Coronary artery (tissue), 2 donors: Measurements from ENCODE around the gene SPIRE2.
A peak's percentile ranks its signal among the peaks of the same experiment; 100 is the strongest.
"Not testable (repeated sequence)": the region's sequence is repeated elsewhere in the genome, so short reads cannot be mapped to it uniquely, and the experiment has no call there.

Experiments used
- DNase-seq: peaks from one replicate; pipeline ENCODE4 v3.0.0-alpha.2; 2017; ENCODE audit warnings: low spot score
- H3K27ac ChIP-seq, 2 donors: fragments of 200-600 bp; sonication (generic); one replicate each; pipeline ENCODE4 v1.5.1; 2016 to 2019
- H3K4me3 ChIP-seq: fragments of 200-600 bp; sonication (generic); 2 replicates; pipeline ENCODE4 v1.5.1; 2016; ENCODE audit warnings: mild to moderate bottlenecking, moderate library complexity
- TF ChIP-seq, protein P1 (sequence below): fragments of 200-600 bp; sonication (generic); IDR thresholded peaks from one replicate; pipeline ENCODE4 v1.5.1; 2019; ENCODE audit warnings: antibody characterized with exemption

The SPIRE2 gene, protein sequence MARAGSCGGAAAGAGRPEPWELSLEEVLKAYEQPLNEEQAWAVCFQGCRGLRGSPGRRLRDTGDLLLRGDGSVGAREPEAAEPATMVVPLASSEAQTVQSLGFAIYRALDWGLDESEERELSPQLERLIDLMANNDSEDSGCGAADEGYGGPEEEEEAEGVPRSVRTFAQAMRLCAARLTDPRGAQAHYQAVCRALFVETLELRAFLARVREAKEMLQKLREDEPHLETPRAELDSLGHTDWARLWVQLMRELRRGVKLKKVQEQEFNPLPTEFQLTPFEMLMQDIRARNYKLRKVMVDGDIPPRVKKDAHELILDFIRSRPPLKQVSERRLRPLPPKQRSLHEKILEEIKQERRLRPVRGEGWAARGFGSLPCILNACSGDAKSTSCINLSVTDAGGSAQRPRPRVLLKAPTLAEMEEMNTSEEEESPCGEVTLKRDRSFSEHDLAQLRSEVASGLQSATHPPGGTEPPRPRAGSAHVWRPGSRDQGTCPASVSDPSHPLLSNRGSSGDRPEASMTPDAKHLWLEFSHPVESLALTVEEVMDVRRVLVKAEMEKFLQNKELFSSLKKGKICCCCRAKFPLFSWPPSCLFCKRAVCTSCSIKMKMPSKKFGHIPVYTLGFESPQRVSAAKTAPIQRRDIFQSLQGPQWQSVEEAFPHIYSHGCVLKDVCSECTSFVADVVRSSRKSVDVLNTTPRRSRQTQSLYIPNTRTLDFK

DNA sequence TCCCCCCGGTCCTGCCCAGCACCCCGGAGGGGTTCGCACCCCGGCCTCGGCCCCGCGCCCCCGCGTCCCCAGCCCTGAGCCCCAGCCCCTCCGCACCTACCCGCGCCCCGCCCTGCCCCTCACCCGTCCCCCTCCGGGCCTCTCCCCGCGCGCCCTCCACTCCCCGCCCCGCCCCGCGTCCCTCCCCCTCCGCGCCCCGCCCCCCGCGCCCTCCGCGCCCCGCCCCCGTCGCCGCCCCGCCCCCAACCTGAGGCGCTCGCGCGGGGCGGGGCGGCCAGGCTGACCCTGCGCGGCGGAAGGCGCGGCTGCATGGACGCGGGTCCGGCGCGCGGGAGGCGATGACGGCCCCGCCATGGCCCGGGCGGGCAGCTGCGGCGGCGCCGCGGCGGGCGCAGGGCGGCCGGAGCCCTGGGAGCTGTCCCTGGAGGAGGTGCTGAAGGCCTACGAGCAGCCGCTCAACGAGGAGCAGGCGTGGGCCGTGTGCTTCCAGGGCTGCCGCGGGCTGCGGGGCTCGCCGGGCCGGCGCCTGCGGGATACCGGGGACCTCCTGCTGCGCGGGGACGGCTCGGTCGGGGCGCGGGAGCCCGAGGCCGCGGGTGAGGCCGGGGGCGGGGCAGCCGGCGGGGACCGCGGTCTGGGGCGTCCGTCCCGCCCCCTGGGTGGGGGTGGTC lies at the start of gene SPIRE2:
TSS of gene SPIRE2 (plus strand) at position 277 of the 671 bp plus-strand sequence. CDS start at position 353, 76 bp downstream.
- H3K27ac ChIP-seq, result peak within 1 kb of the TSS in 1 of 2 donors; percentile 57
- H3K4me3 ChIP-seq, result peak within 1 kb of the TSS; percentile 74
- TF ChIP-seq, protein P1, sequence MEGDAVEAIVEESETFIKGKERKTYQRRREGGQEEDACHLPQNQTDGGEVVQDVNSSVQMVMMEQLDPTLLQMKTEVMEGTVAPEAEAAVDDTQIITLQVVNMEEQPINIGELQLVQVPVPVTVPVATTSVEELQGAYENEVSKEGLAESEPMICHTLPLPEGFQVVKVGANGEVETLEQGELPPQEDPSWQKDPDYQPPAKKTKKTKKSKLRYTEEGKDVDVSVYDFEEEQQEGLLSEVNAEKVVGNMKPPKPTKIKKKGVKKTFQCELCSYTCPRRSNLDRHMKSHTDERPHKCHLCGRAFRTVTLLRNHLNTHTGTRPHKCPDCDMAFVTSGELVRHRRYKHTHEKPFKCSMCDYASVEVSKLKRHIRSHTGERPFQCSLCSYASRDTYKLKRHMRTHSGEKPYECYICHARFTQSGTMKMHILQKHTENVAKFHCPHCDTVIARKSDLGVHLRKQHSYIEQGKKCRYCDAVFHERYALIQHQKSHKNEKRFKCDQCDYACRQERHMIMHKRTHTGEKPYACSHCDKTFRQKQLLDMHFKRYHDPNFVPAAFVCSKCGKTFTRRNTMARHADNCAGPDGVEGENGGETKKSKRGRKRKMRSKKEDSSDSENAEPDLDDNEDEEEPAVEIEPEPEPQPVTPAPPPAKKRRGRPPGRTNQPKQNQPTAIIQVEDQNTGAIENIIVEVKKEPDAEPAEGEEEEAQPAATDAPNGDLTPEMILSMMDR, result no peak
- no peak for DNase-seq

DNA sequence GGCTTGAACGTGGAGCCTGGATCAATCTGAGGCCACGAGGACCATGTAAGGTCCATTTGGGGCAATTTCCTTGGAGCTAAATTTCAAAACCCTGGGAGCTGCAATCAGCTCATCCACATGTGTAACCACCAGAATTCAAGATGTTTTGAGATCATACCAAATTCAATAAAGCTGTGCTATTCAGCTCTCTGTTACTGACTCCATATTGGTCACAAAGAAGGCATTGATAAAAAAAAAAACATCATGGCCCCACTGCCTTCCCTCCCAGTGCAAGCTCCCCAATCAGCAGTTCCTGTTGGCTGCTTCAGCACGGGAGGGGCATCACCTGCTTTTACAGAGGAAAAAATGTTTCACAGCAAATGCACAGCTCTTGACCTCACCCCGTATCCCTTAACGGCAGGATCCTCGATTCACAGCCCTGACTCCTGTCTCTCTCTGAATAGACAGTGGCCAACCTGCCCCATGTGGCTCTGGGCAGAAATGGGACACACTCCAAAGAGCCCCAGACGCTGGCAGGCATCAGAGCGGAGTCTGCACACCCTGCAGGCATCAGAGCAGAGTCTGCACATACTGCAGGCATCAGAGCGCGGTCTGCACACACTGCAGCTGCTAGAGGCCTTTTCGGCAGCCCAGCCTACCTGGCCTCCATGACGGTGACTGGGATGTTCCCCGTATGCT lies 48.9 kb upstream of the SPIRE2 start:
- TF ChIP-seq, protein P1, result no peak
- DNase-seq, result no peak
- Histone ChIP-seq H3K27ac (no peak overlapping the region), H3K4me3 (no peak overlapping the region)

DNA sequence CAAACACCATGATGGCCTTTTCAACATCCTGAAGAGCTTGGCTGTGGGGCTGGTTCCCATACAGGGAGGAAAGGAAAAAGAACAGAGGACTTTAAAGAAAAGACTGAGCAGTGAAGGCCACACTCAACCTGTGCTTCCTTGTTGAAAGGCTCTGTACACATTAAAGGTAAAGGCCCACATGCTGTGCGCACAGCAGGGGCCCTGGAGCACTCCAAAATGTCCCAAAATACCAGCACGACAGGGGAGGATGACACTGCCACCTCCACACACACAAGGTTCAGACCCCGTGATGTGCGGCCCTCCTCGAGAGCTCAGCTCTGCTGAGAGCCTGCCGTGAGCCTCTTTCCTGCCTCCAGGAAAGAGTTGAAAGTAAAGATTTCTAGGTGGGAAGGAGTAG lies 48.4 kb upstream of the SPIRE2 start:
- H3K27ac ChIP-seq, result no peak overlapping the region

DNA sequence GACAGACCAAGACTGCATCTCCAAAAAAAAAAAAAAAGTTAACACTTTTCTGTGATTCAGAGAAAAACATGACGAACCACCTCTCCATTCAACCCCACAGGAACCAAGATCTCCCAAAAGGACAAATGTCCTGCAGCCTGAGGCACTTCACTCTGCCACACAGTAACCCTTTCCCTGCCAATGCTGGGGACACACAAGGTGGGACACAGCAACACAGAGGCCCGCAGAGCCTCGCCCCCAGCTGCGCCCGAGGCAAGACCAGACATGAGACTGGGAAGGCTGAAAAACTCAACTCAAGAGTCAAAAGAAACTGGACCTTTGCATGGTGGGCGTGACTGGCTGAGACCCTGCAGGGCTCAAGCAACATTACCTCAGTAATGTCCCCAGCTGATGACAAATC lies 45.8 kb upstream of the SPIRE2 start:
- H3K27ac ChIP-seq, result no peak overlapping the region
- H3K4me3 ChIP-seq, result no peak overlapping the region
- no peak for DNase-seq
- TF ChIP-seq, protein P1, result no peak

More for the DNA sequence above, 48.4 kb upstream of the SPIRE2 start:
- H3K4me3 ChIP-seq, result no peak overlapping the region
- TF ChIP-seq, protein P1, result no peak
- DNase-seq, result no peak

DNA sequence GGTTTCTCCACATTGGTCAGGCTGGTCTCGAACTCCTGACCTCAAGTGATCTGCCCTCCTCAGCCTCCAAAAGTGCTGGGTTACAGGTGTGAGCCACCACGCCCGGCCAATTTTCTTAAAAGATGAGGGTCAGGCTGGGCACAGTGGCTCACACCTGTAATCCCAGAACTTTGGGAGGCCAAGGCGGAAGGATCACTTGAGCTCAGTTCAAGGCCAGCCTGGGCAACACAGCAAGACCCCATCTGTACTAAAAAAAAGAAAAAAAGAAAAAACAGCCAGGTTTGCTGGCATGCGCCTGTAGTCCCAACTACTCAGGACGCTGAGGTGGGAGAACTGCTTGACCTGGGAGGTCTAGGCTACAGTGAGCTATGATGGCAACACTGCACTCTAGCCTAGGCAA lies 44.3 kb upstream of the SPIRE2 start:
- H3K4me3 ChIP-seq, H3K27ac ChIP-seq, DNase-seq: not testable (repeated sequence)

DNA sequence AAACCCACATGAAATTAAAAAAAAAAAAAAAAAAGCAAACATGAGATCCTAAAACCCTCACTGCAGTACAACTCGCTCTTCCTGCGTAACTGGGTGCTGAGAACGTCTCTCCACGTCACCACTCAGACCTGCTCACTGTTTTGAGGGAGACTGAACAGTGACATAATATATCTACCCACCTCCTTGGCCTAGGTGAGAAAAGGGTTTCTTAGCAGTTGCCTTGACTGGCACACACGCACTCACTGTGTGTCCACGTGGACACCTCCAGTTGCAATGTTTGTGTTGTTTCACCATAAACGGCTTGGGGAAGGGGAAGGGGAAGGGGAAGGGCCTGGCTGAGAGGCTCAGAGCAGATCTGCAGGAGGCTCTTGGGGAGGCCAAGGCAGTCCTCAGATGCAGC lies 43.9 kb upstream of the SPIRE2 start:
- Histone ChIP-seq H3K4me3 (no peak overlapping the region), H3K27ac (no peak overlapping the region)
- TF ChIP-seq, protein P1, result no peak
- no peak for DNase-seq
